Fibroblast of lung (primary cell): ENCODE results near the gene SP6. TPM values are rescaled to one million over a fixed set of nuclear protein-coding genes. Genes with fewer than 3 reads are reported as not detected.

Source experiments
- DNase-seq, 2 donors: peaks; one replicate each; pipeline versions ENCODE4 v3.0.0 to v3.0.0-alpha.2; 2010; ENCODE audit warnings: low read depth in 2 of 2
- H2AFZ ChIP-seq: 2 replicates; pipeline ENCODE4 v1.5.1; 2012; ENCODE audit warnings: low read length, control low read depth, inconsistent platforms
- H3K27ac ChIP-seq: 2 replicates; pipeline ENCODE4 v1.5.1; 2011; ENCODE audit warnings: low read length, control low read depth; ENCODE audit not compliant: insufficient read depth
- H3K27me3 ChIP-seq: 2 replicates; pipeline ENCODE4 v1.5.1; 2011; ENCODE audit warnings: mild to moderate bottlenecking, low read length; ENCODE audit not compliant: control insufficient read depth, insufficient read depth
- H3K36me3 ChIP-seq: 2 replicates; pipeline ENCODE4 v1.5.1; 2011; ENCODE audit warnings: low read length; ENCODE audit not compliant: control insufficient read depth, insufficient read depth
- H3K4me1 ChIP-seq: 2 replicates; pipeline ENCODE4 v1.5.1; 2011; ENCODE audit warnings: low read length; ENCODE audit not compliant: control insufficient read depth, insufficient read depth; ENCODE audit errors: extremely low read depth
- H3K4me2 ChIP-seq: 2 replicates; pipeline ENCODE4 v1.5.1; 2011; ENCODE audit warnings: low read length, control low read depth; ENCODE audit not compliant: insufficient read depth; ENCODE audit errors: extremely low read depth
- H3K4me3 ChIP-seq, 4 experiments: fragments of 200-600 bp in 1 of 4; sonication (generic) in 1 of 4; replicated peaks in 1 of 4; 2 replicates each; pipeline ENCODE4 v1.5.1; 2011 to 2016; ENCODE audit warnings: low read length in 4 of 4, low read depth in 3 of 4, mild to moderate bottlenecking in 3 of 4, control low read depth in 2 of 4, inconsistent platforms in 1 of 4, mixed read lengths in 1 of 4; ENCODE audit not compliant: insufficient read depth in 1 of 4; ENCODE audit errors: control extremely low read depth in 1 of 4
- H3K79me2 ChIP-seq: 2 replicates; pipeline ENCODE4 v1.5.1; 2012; ENCODE audit warnings: mild to moderate bottlenecking, low read length, inconsistent platforms; ENCODE audit not compliant: control insufficient read depth, insufficient read depth
- H3K9ac ChIP-seq: 2 replicates; pipeline ENCODE4 v1.5.1; 2011; ENCODE audit warnings: mild to moderate bottlenecking, low read length, control low read depth; ENCODE audit not compliant: insufficient read depth
- H3K9me3 ChIP-seq: 2 replicates; pipeline ENCODE4 v1.5.1; 2012; ENCODE audit warnings: low read depth, low read length; ENCODE audit not compliant: control insufficient read depth, insufficient read depth
- H4K20me1 ChIP-seq: 2 replicates; pipeline ENCODE4 v1.5.1; 2011; ENCODE audit warnings: low read length; ENCODE audit not compliant: control insufficient read depth, insufficient read depth; ENCODE audit errors: extremely low read depth
- EZH2 ChIP-seq: IDR thresholded peaks from 2 replicates; pipeline ENCODE4 v1.5.1; 2012; ENCODE audit warnings: low read length, control low read depth, mild to moderate bottlenecking; ENCODE audit errors: missing control alignments
- polyA plus RNA-seq, 2 donors: library from polyadenylated mRNA; depleted of rRNA in 1 of 2; stranded (reverse) in 1 of 2; unstranded in 1 of 2; fragments of >200 nt; gene quantifications; 2 replicates each; pipeline ENCODE4 v1.2.1, GENCODE V29; 2011 to 2012; ENCODE audit warnings: missing spikeins in 1 of 2
- total RNA-seq: library from RNA; depleted of rRNA; stranded (reverse); fragments of >200 nt; gene quantifications from 2 replicates; pipeline ENCODE4 v1.2.1, GENCODE V29; 2014
- TF ChIP-seq, protein P1 (sequence below), 2 donors: IDR thresholded peaks in 1 of 2; conservative IDR thresholded peaks in 1 of 2; 1 replicate in 1 of 2; 2 replicates in 1 of 2; pipeline ENCODE4 v1.5.1; 2011 to 2012; ENCODE audit warnings: low read length in 2 of 2, control low read depth in 1 of 2, inconsistent platforms in 1 of 2, low read depth in 1 of 2, mild to moderate bottlenecking in 1 of 2

SP6 gene
- total and polyA plus RNA-seq, 2 donors (not counting 1 experiment from before 2014, with no cell fraction given) = under 0.01 to 0.07 TPM

DNA sequence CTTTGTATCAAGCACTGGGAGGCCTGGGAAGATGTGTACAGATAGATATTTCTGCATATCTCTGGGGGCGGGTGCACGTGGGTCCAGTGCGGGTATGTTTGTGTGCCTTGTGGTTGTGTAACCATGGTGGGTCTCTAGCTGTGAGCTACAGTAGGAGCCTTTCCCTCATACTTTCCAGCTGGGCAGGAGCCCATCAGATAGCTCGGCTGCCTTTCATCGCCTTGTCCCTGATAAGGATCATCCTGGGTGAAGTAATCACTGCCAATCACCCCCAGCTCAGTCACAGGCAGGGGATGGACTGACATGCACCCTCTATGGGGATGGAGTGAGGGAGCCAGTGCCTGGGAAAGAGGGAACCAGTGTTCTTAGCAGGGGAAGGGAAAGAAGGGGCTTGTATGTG is 6.7 kb downstream of the SP6 start:
- Histone ChIP-seq H3K27me3 (peaks cover 39% of the 10 kb centered on the region), H2AFZ (no peak overlapping the region), H3K9ac (no peak overlapping the region), H3K4me1 (peaks cover 7% of the 10 kb centered on the region), H3K27ac (no peak overlapping the region), H3K4me3 (no peak overlapping the region), H4K20me1 (no peaks in the 10 kb centered on the region), H3K4me2 (no peak overlapping the region), H3K79me2 (no peaks in the 10 kb centered on the region), H3K36me3 (no peaks in the 10 kb centered on the region), H3K9me3 (no peaks in the 10 kb centered on the region)
- TF ChIP-seq, protein P1, sequence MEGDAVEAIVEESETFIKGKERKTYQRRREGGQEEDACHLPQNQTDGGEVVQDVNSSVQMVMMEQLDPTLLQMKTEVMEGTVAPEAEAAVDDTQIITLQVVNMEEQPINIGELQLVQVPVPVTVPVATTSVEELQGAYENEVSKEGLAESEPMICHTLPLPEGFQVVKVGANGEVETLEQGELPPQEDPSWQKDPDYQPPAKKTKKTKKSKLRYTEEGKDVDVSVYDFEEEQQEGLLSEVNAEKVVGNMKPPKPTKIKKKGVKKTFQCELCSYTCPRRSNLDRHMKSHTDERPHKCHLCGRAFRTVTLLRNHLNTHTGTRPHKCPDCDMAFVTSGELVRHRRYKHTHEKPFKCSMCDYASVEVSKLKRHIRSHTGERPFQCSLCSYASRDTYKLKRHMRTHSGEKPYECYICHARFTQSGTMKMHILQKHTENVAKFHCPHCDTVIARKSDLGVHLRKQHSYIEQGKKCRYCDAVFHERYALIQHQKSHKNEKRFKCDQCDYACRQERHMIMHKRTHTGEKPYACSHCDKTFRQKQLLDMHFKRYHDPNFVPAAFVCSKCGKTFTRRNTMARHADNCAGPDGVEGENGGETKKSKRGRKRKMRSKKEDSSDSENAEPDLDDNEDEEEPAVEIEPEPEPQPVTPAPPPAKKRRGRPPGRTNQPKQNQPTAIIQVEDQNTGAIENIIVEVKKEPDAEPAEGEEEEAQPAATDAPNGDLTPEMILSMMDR (conservative IDR thresholded peaks at IDR 0.05 in 1 of 2, IDR thresholded peaks at IDR 0.05 in 1 of 2; ENCODE audit: low read depth in 1 of 2, low read length in 2 of 2) = peak in 1 of 2 donors; percentile 1
- no peak for TF ChIP-seq EZH2
- DNase-seq = peak in 1 of 2 donors; percentile 63

DNA sequence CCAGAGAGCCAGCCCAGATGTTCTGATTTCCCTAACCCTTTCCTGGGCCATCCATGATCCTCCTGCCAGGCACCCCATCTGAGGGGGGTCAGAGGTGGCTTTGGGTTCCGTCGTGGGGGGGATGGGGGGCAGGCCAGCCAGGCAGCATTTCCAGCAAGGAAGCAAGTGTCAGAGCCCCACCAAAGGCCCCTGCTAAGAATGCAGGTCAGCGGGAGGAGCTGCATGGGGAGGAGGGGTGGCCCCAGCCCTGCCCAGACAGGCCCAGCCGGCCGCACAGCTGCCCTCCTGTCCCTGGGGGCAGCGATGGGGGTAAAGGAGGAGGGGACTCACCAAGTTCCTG is 7.6 kb downstream of the SP6 start:
- H3K4me2 ChIP-seq = no peak overlapping the region
- no peak overlapping the region for H3K9ac ChIP-seq

DNA sequence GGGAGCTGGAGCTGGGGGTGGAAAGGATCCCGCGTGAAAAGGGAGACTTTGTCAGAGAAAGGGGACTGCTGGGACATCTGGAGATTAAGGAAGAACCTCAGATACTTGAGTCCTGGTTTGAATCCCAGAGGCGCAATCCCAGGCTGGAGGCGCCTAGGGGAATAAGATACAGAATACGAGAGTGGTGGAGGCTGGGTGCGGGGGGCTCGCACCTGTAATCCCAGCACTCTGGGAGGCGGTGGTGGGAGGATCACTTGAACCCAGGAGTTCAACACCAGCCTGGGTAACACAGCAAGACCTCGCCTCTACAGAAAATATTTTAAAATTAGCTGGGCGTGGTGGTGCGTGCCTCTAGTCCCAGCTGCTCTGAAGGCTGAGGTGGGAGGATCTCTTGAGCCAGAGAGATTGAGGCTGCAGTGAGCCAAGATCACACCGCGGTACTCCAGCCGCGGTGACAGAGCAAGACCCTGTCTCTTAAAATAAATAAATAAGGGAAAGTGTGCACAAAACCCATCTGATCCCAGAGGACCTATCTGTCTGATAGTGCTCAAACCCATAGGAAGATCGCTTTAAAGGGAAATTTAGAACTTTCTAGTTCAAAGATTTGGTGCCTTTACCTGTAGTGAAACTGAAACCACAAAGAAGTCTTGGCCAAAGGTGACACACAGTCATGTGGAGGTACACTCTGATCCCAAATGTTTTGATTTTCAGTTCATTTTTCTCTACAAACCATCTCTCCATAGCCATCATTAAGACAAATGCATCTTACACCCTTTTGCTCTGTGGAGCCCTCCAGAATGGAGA is 9.3 kb downstream of the SP6 start:
- no peaks in the 10 kb centered on the region for H4K20me1 ChIP-seq
- no peaks in the 10 kb centered on the region for H3K9me3 ChIP-seq
- peak overlapping the region; percentile 79 to 92 (median 90) for H3K4me3 ChIP-seq
- no peak for TF ChIP-seq EZH2
- peaks cover 7% of the 10 kb centered on the region for H3K4me1 ChIP-seq
- peak overlapping the region; percentile 15 for H3K4me2 ChIP-seq
- peaks cover 21% of the 10 kb centered on the region for H3K27me3 ChIP-seq
- H3K79me2 ChIP-seq = no peaks in the 10 kb centered on the region
- peak overlapping the region; percentile 97 for H2AFZ ChIP-seq
- H3K36me3 ChIP-seq = no peaks in the 10 kb centered on the region
- DNase-seq = no peak
- H3K27ac ChIP-seq = no peak overlapping the region
- H3K9ac ChIP-seq = peak overlapping the region; percentile 67

More for the DNA sequence above, 7.6 kb downstream of the SP6 start:
- Histone ChIP-seq H3K27ac (no peak overlapping the region), H3K36me3 (no peaks in the 10 kb centered on the region), H3K79me2 (no peaks in the 10 kb centered on the region), H3K4me3 (no peak overlapping the region), H3K9me3 (no peaks in the 10 kb centered on the region), H3K4me1 (peaks cover 7% of the 10 kb centered on the region), H3K27me3 (peaks cover 36% of the 10 kb centered on the region), H2AFZ (no peak overlapping the region), H4K20me1 (no peaks in the 10 kb centered on the region)
- TF ChIP-seq EZH2 = no peak
- TF ChIP-seq, protein P1 (conservative IDR thresholded peaks at IDR 0.05 in 1 of 2, IDR thresholded peaks at IDR 0.05 in 1 of 2; ENCODE audit: low read depth in 1 of 2, low read length in 2 of 2) = no peak
- no peak for DNase-seq
